Glomerular visceral epithelial cell (primary cell): ENCODE measurements around the gene IER5L.

ENCODE experiments used
- DNase-seq: peaks from one replicate; pipeline ENCODE4 v3.0.0-alpha.2; 2016; ENCODE audit errors: extremely low spot score

The IER5L gene

GRCh38 chr9:129177791-129178567 lies at the start of gene IER5L:
Gene IER5L (minus strand): TSS chr9:129178261. CDS start chr9:129178052, 209 bp downstream.
- DNase-seq: peak; percentile 96

GRCh38 chr9:129227843-129228189 lies 49.8 kb upstream of the IER5L start:
- DNase-seq: no peak

GRCh38 chr9:129225815-129226214 lies 47.8 kb upstream of the IER5L start:
- peak; percentile 19 for DNase-seq

- DNase-seq: no peak
Measured at GRCh38 chr9:129225490-129225778, 47.4 kb upstream of the IER5L start.

GRCh38 chr9:129224618-129225489 lies 46.8 kb upstream of the IER5L start:
- no peak for DNase-seq

GRCh38 chr9:129223551-129224208 lies 45.6 kb upstream of the IER5L start:
- DNase-seq: no peak

GRCh38 chr9:129222819-129223218 lies 44.8 kb upstream of the IER5L start:
- DNase-seq: no peak

GRCh38 chr9:129221979-129222635 lies 44.0 kb upstream of the IER5L start:
- no peak for DNase-seq

GRCh38 chr9:129221233-129221632 lies 43.2 kb upstream of the IER5L start:
- no peak for DNase-seq

GRCh38 chr9:129220771-129221170 lies 42.7 kb upstream of the IER5L start:
- no peak for DNase-seq

- DNase-seq: no peak
Measured at GRCh38 chr9:129218918-129219317, 40.9 kb upstream of the IER5L start.

GRCh38 chr9:129218272-129218625 lies 40.2 kb upstream of the IER5L start:
- no peak for DNase-seq

GRCh38 chr9:129213551-129213950 lies 35.5 kb upstream of the IER5L start:
- DNase-seq: no peak

GRCh38 chr9:129211686-129212085 lies 33.6 kb upstream of the IER5L start:
- DNase-seq: no peak

GRCh38 chr9:129210125-129210524 lies 32.1 kb upstream of the IER5L start:
- DNase-seq: no peak

GRCh38 chr9:129209580-129209979 lies 31.5 kb upstream of the IER5L start:
- DNase-seq: no peak

GRCh38 chr9:129209109-129209508 lies 31.0 kb upstream of the IER5L start:
- no peak for DNase-seq

GRCh38 chr9:129208207-129209032 lies 30.4 kb upstream of the IER5L start:
- no peak for DNase-seq

- DNase-seq: no peak
Measured at GRCh38 chr9:129206905-129207304, 28.8 kb upstream of the IER5L start.

- no peak for DNase-seq
Measured at GRCh38 chr9:129206401-129206800, 28.3 kb upstream of the IER5L start.

GRCh38 chr9:129204840-129205239 lies 26.8 kb upstream of the IER5L start:
- no peak for DNase-seq
